Measurements from ENCODE around the gene DDX51. TPM values are rescaled to one million over a fixed set of nuclear protein-coding genes. Genes with fewer than 3 reads are reported as not detected.

The DDX51 gene
- total RNA-seq, 3 donors from 2014 or later (not counting 1 experiment from before 2014, with no cell fraction given): 39.5 to 55.9 (median 54.2) TPM

GRCh38 chr12:132109741-132110140 lies 34.4 kb downstream of the DDX51 start:
- intact Hi-C loops (cut with micrococcal nuclease): no loop called here
- Histone ChIP-seq H3K4me3 (ENCODE audit: low read length) (no peak overlapping the region), H3K27me3 (ENCODE audit: control insufficient read depth, insufficient read depth, low read length) (no peaks in the 10 kb centered on the region), H3K4me1 (ENCODE audit: control insufficient read depth, insufficient read depth, low read length) (no peaks in the 10 kb centered on the region), H3K27ac (ENCODE audit: low read length) (no peak overlapping the region), H3K9me3 (ENCODE audit: control insufficient read depth, insufficient read depth, low read length) (no peaks in the 10 kb centered on the region), H3K36me3 (ENCODE audit: control insufficient read depth, insufficient read depth, low read length) (peaks cover 23% of the 10 kb centered on the region)
- no peak for ATAC-seq
- Mint-ChIP-seq H3K27me3 (ENCODE audit: low read depth in 2 of 2) (no peaks in the 10 kb centered on the region), H3K9me3 (no peaks in the 10 kb centered on the region), H3K36me3 (no peaks in the 10 kb centered on the region), H3K4me3 (no peak overlapping the region), H3K4me1 (peaks cover 0 to 3% of the 10 kb centered on the region in 2 donors), H3K27ac (no peak overlapping the region)
- no peak for DNase-seq
- TF ChIP-seq CTCF (IDR thresholded peaks at IDR 0.05): no peak
- WGBS (ENCODE audit: insufficient coverage): 95% methylated on average over 8 of the region's 8 CpGs

- no peak for TF ChIP-seq CTCF (IDR thresholded peaks at IDR 0.05)
- intact Hi-C loops (cut with micrococcal nuclease): no loop called here
- no peaks in the 10 kb centered on the region for H3K27me3 Mint-ChIP-seq (ENCODE audit: low read depth in 2 of 2)
- WGBS (ENCODE audit: insufficient coverage): 97% methylated on average over 16 of the region's 16 CpGs
- no peaks in the 10 kb centered on the region for H3K4me1 ChIP-seq (ENCODE audit: control insufficient read depth, insufficient read depth, low read length)
- H3K27ac Mint-ChIP-seq: no peak overlapping the region
- H3K27me3 ChIP-seq (ENCODE audit: control insufficient read depth, insufficient read depth, low read length): no peaks in the 10 kb centered on the region
- H3K4me3 Mint-ChIP-seq: no peak overlapping the region
- no peak overlapping the region for H3K27ac ChIP-seq (ENCODE audit: low read length)
- peaks cover 22% of the 10 kb centered on the region for H3K36me3 ChIP-seq (ENCODE audit: control insufficient read depth, insufficient read depth, low read length)
- no peaks in the 10 kb centered on the region for H3K4me1 Mint-ChIP-seq
- no peaks in the 10 kb centered on the region for H3K36me3 Mint-ChIP-seq
- H3K9me3 ChIP-seq (ENCODE audit: control insufficient read depth, insufficient read depth, low read length): no peaks in the 10 kb centered on the region
- H3K4me3 ChIP-seq (ENCODE audit: low read length): no peak overlapping the region
- no peaks in the 10 kb centered on the region for H3K9me3 Mint-ChIP-seq
- ATAC-seq: no peak
- no peak for DNase-seq
Observed at GRCh38 chr12:132108211-132108832, 35.8 kb downstream of the DDX51 start.

GRCh38 chr12:132106921-132107320 lies 37.2 kb downstream of the DDX51 start:
- TF ChIP-seq CTCF (IDR thresholded peaks at IDR 0.05): no peak
- H3K36me3 ChIP-seq (ENCODE audit: control insufficient read depth, insufficient read depth, low read length): peaks cover 22% of the 10 kb centered on the region
- ATAC-seq: no peak
- Mint-ChIP-seq H3K4me1 (no peaks in the 10 kb centered on the region), H3K36me3 (no peaks in the 10 kb centered on the region), H3K9me3 (no peaks in the 10 kb centered on the region), H3K4me3 (no peak overlapping the region), H3K27ac (no peak overlapping the region), H3K27me3 (ENCODE audit: low read depth in 2 of 2) (no peaks in the 10 kb centered on the region)
- WGBS (ENCODE audit: insufficient coverage): over 99% methylated on average over 7 of the region's 7 CpGs
- no peak overlapping the region for H3K4me3 ChIP-seq (ENCODE audit: low read length)
- no peak overlapping the region for H3K27ac ChIP-seq (ENCODE audit: low read length)
- intact Hi-C loops (cut with micrococcal nuclease): no loop called here
- H3K4me1 ChIP-seq (ENCODE audit: control insufficient read depth, insufficient read depth, low read length): no peaks in the 10 kb centered on the region
- DNase-seq: no peak
- no peaks in the 10 kb centered on the region for H3K27me3 ChIP-seq (ENCODE audit: control insufficient read depth, insufficient read depth, low read length)
- no peaks in the 10 kb centered on the region for H3K9me3 ChIP-seq (ENCODE audit: control insufficient read depth, insufficient read depth, low read length)

- Mint-ChIP-seq H3K27ac (no peak overlapping the region), H3K36me3 (no peaks in the 10 kb centered on the region), H3K9me3 (no peaks in the 10 kb centered on the region), H3K4me1 (no peaks in the 10 kb centered on the region), H3K4me3 (no peak overlapping the region), H3K27me3 (ENCODE audit: low read depth in 2 of 2) (no peaks in the 10 kb centered on the region)
- DNase-seq (no peak), ATAC-seq (no peak)
- no peaks in the 10 kb centered on the region for H3K27me3 ChIP-seq (ENCODE audit: control insufficient read depth, insufficient read depth, low read length)
- no peaks in the 10 kb centered on the region for H3K4me1 ChIP-seq (ENCODE audit: control insufficient read depth, insufficient read depth, low read length)
- WGBS (ENCODE audit: insufficient coverage): 95% methylated on average over 6 of the region's 6 CpGs
- no peaks in the 10 kb centered on the region for H3K9me3 ChIP-seq (ENCODE audit: control insufficient read depth, insufficient read depth, low read length)
- intact Hi-C loops (cut with micrococcal nuclease): no loop called here
- H3K27ac ChIP-seq (ENCODE audit: low read length): no peak overlapping the region
- H3K36me3 ChIP-seq (ENCODE audit: control insufficient read depth, insufficient read depth, low read length): peaks cover 16% of the 10 kb centered on the region
- no peak overlapping the region for H3K4me3 ChIP-seq (ENCODE audit: low read length)
- no peak for TF ChIP-seq CTCF (IDR thresholded peaks at IDR 0.05)
Observed at GRCh38 chr12:132105467-132105866, 38.7 kb downstream of the DDX51 start.
